ENCODE results near the gene RAPGEF2. TPM values are rescaled to one million over a fixed set of nuclear protein-coding genes. Genes with fewer than 3 reads are reported as not detected.

The RAPGEF2 gene
- total RNA-seq, 4 donors from 2014 or later: 14.1 to 30.5 (median 21.4) TPM

DNA sequence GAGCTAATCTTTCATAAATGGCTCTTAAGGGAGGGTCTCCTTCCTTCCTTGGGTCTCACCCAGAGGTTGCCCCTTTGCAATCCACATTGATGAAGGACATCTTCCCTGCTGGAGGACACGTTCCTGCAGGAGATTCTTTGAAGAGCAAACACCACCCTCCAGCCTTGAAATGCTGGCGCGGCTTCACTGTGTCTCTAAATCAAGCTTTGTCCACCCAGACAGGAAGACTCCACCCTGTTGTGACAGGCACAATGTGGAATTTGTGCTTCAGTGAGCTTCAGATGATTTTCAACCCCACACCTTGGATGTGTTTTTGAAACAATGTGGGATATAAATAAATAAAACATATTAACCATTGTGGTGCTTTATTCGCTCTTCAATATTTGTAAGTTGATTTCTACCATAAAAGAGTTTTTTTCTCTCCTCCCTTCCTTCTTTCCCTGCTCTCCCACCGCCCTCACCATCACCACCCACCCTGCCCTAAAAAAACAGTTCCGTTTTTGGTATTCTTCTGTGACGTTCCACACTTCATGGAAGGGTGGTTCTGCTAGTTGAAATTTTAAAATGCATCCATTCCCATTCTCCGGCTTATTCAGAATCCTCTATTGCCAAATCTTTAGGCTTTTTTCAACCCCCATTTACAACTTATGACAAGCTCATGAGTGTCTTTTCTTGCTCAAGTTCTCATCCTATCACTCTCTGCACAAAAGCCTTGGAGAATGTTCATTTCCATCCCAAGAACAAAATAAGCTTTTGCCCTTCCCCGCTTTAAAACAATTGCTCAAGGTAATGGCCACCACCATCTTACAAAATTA lies 264.3 kb downstream of the RAPGEF2 start:
- H3K27ac ChIP-seq: no peak overlapping the region
- H3K4me1 ChIP-seq: no peaks in the 10 kb centered on the region
- H3K27me3 ChIP-seq: peaks cover 0 to 6% (median 0%) of the 10 kb centered on the region in 4 donors
- 47 to 62% methylated on average over 7 of the region's 9 CpGs for WGBS, 2 donors
- intact Hi-C loops (cut with DNase I): no loop called here
- no peaks in the 10 kb centered on the region for H3K36me3 ChIP-seq
- DNase-seq: no peak
- no peaks in the 10 kb centered on the region for H3K9me3 ChIP-seq
- no peak for TF ChIP-seq POLR2A (IDR thresholded peaks at IDR 0.05)
- TF ChIP-seq, protein P1, sequence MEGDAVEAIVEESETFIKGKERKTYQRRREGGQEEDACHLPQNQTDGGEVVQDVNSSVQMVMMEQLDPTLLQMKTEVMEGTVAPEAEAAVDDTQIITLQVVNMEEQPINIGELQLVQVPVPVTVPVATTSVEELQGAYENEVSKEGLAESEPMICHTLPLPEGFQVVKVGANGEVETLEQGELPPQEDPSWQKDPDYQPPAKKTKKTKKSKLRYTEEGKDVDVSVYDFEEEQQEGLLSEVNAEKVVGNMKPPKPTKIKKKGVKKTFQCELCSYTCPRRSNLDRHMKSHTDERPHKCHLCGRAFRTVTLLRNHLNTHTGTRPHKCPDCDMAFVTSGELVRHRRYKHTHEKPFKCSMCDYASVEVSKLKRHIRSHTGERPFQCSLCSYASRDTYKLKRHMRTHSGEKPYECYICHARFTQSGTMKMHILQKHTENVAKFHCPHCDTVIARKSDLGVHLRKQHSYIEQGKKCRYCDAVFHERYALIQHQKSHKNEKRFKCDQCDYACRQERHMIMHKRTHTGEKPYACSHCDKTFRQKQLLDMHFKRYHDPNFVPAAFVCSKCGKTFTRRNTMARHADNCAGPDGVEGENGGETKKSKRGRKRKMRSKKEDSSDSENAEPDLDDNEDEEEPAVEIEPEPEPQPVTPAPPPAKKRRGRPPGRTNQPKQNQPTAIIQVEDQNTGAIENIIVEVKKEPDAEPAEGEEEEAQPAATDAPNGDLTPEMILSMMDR (IDR thresholded peaks at IDR 0.05): no peak
- no peak overlapping the region for H3K4me3 ChIP-seq

DNA sequence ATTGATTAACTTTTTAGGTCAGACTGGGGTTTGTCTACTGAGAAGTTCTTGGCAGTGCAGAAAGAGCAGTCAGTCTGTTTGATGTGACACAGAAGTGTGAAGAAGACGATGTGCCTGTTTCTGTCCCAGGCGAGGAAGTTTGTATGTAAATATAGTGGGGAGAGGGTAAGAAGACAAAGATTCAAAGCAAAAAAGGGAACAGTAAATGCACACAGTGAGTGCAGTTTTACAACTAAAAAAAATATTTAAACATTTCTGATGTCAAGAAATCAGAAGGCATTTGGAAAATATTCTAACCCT lies 264.9 kb downstream of the RAPGEF2 start:
- 56 to 70% methylated on average over 2 of the region's 2 CpGs for WGBS, 2 donors

DNA sequence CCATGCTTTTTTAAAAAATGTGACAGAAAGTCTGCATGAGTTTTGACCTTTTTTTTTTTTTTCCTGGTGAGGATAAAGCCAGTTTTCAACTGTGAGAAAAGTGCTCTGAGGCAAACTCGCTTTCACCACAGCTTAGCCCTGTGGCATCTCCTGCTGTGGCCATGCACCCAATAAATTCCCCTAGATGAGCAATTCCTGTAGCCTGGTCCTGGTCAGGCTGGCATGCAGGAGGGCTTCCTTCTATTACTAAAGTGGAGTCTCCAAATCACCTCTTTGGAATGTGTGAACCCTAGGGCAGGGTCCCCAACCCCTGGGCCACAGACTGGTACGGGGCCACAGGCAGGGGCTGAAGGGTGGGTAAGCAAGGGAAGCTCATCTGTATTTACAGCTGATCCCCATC lies 265.4 kb downstream of the RAPGEF2 start:
- H3K9me3 ChIP-seq: no peaks in the 10 kb centered on the region
- peaks cover 0 to 6% (median 0%) of the 10 kb centered on the region in 4 donors for H3K27me3 ChIP-seq
- H3K36me3 ChIP-seq: no peaks in the 10 kb centered on the region
- H3K27ac ChIP-seq: no peak overlapping the region
- TF ChIP-seq, protein P1 (IDR thresholded peaks at IDR 0.05): no peak
- no peak for TF ChIP-seq POLR2A (IDR thresholded peaks at IDR 0.05)
- no peaks in the 10 kb centered on the region for H3K4me1 ChIP-seq
- intact Hi-C loops (cut with DNase I): no loop called here
- no peak for DNase-seq
- no peak overlapping the region for H3K4me3 ChIP-seq
- WGBS, 2 donors: 77 to 88% methylated on average over 1 of the region's 2 CpGs

More for the DNA sequence above, 264.9 kb downstream of the RAPGEF2 start:
- TF ChIP-seq, protein P1 (IDR thresholded peaks at IDR 0.05): no peak
- TF ChIP-seq POLR2A (IDR thresholded peaks at IDR 0.05): no peak
- Histone ChIP-seq H3K4me1 (no peaks in the 10 kb centered on the region), H3K27me3 (peaks cover 0 to 6% (median 0%) of the 10 kb centered on the region in 4 donors), H3K27ac (no peak overlapping the region), H3K36me3 (no peaks in the 10 kb centered on the region), H3K4me3 (no peak overlapping the region), H3K9me3 (no peaks in the 10 kb centered on the region)
- intact Hi-C loops (cut with DNase I): no loop called here
- DNase-seq: no peak

DNA sequence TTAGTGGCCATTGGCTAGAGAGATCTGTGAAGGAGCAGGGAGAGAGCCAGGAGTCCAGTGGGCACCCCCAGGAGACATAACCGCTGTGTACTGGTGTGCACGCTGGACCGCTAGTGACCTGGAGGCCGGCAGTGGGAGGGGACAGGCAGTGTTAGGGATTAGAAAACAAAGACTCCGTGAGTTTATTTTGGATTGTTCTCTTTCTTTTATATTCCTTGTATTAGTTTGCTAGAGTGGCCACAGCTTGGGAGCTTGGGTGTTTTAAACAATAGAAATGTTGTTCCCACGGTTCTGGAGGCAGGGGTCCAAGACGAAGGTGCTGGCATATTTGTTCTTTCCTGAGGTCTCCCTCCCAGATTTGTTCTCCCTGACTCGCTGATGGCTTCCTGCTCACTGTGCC lies 266.4 kb downstream of the RAPGEF2 start:
- H3K27ac ChIP-seq: no peak overlapping the region
- TF ChIP-seq POLR2A (IDR thresholded peaks at IDR 0.05): no peak
- no peak for DNase-seq
- no peaks in the 10 kb centered on the region for H3K36me3 ChIP-seq
- intact Hi-C loops (cut with DNase I): no loop called here
- peaks cover 0 to 6% (median 0%) of the 10 kb centered on the region in 4 donors for H3K27me3 ChIP-seq
- H3K4me1 ChIP-seq: no peaks in the 10 kb centered on the region
- H3K4me3 ChIP-seq: no peak overlapping the region
- H3K9me3 ChIP-seq: no peaks in the 10 kb centered on the region
- 92 to 93% methylated on average over 8 of the region's 8 CpGs for WGBS, 2 donors

DNA sequence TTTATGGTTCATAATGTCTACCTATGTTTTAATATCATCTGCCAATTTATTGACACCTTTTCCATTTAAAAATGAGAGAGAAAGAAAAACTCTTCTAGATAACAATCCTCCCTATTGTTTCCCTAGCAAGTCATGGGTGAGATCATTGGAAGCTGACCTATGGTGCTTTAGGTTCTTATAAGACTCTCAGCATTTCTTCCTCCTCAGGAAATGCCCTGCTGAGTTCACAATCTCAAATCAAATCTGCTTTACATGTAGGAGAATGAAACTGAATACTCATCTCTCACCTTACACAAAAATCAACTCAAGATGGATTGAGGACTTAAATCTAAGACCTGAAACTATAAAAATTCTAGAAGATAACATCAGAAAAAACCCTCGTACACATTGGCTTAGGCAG lies 267.4 kb downstream of the RAPGEF2 start:
- no peak for TF ChIP-seq POLR2A (IDR thresholded peaks at IDR 0.05)
- TF ChIP-seq, protein P1 (IDR thresholded peaks at IDR 0.05): no peak
- 58 to 80% methylated on average over 1 of the region's 1 CpG for WGBS, 2 donors

More for the DNA sequence above, 267.4 kb downstream of the RAPGEF2 start:
- intact Hi-C loops (cut with DNase I): no loop called here
- no peak overlapping the region for H3K4me3 ChIP-seq
- H3K27ac ChIP-seq: no peak overlapping the region
- H3K4me1 ChIP-seq: no peaks in the 10 kb centered on the region
- no peak for DNase-seq
- H3K9me3 ChIP-seq: no peaks in the 10 kb centered on the region
- H3K27me3 ChIP-seq: peaks cover 0 to 6% (median 0%) of the 10 kb centered on the region in 4 donors
- no peaks in the 10 kb centered on the region for H3K36me3 ChIP-seq
